Stimulated activated CD8-positive, alpha-beta memory T cell treated with anti-CD3 and anti-CD28 coated beads, Interleukin-4, amount 100 ng/mL, for 1 hour (primary cell): ENCODE data around the gene FBXL7.

Experiments
- DNase-seq, 2 donors: peaks; one replicate each; pipeline ENCODE4 v3.0.0-alpha.2; 2020; ENCODE audit warnings: low read depth in 2 of 2, low spot score in 1 of 2

Gene FBXL7

GRCh38 chr5:15702102-15702501 lies 202.1 kb downstream of the FBXL7 start:
- DNase-seq, result no peak

GRCh38 chr5:15703901-15704300 lies 203.9 kb downstream of the FBXL7 start:
- DNase-seq, result no peak

GRCh38 chr5:15704397-15704947 lies 204.5 kb downstream of the FBXL7 start:
- DNase-seq, result no peak

GRCh38 chr5:15707631-15708030 lies 207.7 kb downstream of the FBXL7 start:
- DNase-seq, result no peak

GRCh38 chr5:15711892-15712291 lies 211.9 kb downstream of the FBXL7 start:
- DNase-seq, result no peak

GRCh38 chr5:15715535-15715934 lies 215.6 kb downstream of the FBXL7 start:
- DNase-seq, result no peak

GRCh38 chr5:15715967-15716366 lies 216.0 kb downstream of the FBXL7 start:
- no peak for DNase-seq

GRCh38 chr5:15717001-15717400 lies 217.0 kb downstream of the FBXL7 start:
- no peak for DNase-seq

GRCh38 chr5:15718421-15719179 lies 218.6 kb downstream of the FBXL7 start:
- no peak for DNase-seq

- DNase-seq, result no peak
Observed at GRCh38 chr5:15719784-15720183, 219.8 kb downstream of the FBXL7 start.

GRCh38 chr5:15720515-15720914 lies 220.5 kb downstream of the FBXL7 start:
- no peak for DNase-seq

GRCh38 chr5:15722305-15722704 lies 222.3 kb downstream of the FBXL7 start:
- no peak for DNase-seq

GRCh38 chr5:15727375-15727774 lies 227.4 kb downstream of the FBXL7 start:
- no peak for DNase-seq

GRCh38 chr5:15728811-15729210 lies 228.8 kb downstream of the FBXL7 start:
- no peak for DNase-seq

- no peak for DNase-seq
Observed at GRCh38 chr5:15731699-15732098, 231.7 kb downstream of the FBXL7 start.

- no peak for DNase-seq
Observed at GRCh38 chr5:15734058-15734457, 234.1 kb downstream of the FBXL7 start.

GRCh38 chr5:15737036-15737821 lies 237.2 kb downstream of the FBXL7 start:
- no peak for DNase-seq

GRCh38 chr5:15737871-15738664 lies 238.1 kb downstream of the FBXL7 start:
- no peak for DNase-seq

- no peak for DNase-seq
Observed at GRCh38 chr5:15740383-15740782, 240.4 kb downstream of the FBXL7 start.

- DNase-seq, result no peak
Observed at GRCh38 chr5:15741591-15741990, 241.6 kb downstream of the FBXL7 start.

- no peak for DNase-seq
Observed at GRCh38 chr5:15746833-15747232, 246.9 kb downstream of the FBXL7 start.
